UCSD-AML1 (cell line): ENCODE results near the gene CRYGB.
"Not testable (repeated sequence)": the region's sequence is repeated elsewhere in the genome, so short reads cannot be mapped to it uniquely, and the experiment has no call there.

ENCODE experiments used
- DNase-seq: peaks from one replicate; lab custom pipeline; 2025; ENCODE audit not compliant: unreplicated experiment; lab: John Stamatoyannopoulos, UW

The CRYGB gene

GRCh38 chr2:208150956-208151355 is 5.0 kb upstream of the CRYGB start:
- DNase-seq: peak; percentile 15

- DNase-seq: no peak
These were observed 4.1 kb upstream of the CRYGB start for GRCh38 chr2:208150094-208150493.

- DNase-seq: no peak
These were observed 2.8 kb upstream of the CRYGB start for GRCh38 chr2:208148803-208149202.

DNA sequence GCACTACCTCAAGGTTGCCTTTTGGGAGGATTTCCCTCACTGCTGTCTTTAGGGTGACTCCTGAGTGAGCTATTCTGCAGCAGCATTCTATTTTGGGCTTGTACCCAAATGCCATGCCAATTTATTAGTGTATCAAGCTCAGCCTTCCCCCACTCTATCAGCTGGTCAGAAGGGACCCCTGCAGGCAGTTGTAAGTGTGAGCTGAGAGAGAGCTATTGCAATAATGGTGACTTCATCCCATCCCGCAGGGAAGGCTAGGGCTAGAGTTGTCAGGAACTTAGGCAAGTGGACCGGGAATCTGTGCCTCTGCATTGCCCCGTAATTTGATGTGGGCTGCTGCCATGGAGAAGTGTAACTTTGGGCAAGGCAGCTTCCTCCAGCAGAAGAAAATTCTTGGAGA is 1.8 kb upstream of the CRYGB start:
- no peak for DNase-seq

DNA sequence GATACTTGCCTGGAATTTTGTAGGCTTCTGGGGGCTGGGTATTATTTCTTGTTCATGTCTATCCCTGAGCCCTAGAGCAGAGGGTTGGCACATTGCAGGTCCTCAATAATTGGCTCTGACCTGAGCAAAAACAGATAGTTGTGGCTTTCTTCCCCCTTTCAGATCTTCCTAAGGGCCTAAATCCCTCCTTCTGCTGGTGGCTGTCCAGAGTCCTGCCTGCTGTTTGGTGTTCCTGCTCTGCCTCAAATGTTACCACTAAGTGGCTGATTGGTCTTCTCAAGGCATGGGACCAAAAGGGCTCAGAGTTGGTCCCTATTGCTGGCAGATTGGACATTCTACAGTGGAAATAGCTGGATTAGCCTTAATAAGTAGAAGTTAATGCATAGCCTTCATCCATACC is 1.1 kb upstream of the CRYGB start:
- no peak for DNase-seq

GRCh38 chr2:208142925-208143799 is 2.8 kb downstream of the CRYGB start:
- no peak for DNase-seq

- DNase-seq: no peak
These were observed 3.6 kb downstream of the CRYGB start for GRCh38 chr2:208142240-208142924.

DNA sequence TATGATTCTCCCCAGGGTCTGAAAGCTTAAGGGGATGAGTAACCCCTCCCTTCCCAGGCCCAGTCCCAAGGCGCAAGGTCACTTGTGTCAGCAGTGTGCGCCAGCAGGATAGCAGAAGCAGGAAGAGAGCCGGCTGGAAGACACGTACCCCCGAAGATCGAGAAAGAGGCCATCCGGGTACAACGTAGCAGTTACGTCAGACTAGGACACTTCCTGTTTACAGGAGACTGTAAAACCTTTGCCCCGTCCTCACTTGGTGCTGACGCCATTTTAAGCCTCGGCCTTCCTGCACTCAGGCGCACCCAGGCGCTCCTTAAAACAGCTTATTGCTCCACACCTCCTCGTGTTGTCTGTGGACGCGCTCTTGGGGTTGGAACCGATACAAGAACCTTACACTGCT is 6.5 kb downstream of the CRYGB start:
- DNase-seq: no peak

- DNase-seq: not testable (repeated sequence)
These were observed 7.6 kb downstream of the CRYGB start for GRCh38 chr2:208138334-208138733.

GRCh38 chr2:208136716-208137094 is 9.3 kb downstream of the CRYGB start:
- DNase-seq: no peak

GRCh38 chr2:208135794-208136715 is 9.9 kb downstream of the CRYGB start:
- no peak for DNase-seq

DNA sequence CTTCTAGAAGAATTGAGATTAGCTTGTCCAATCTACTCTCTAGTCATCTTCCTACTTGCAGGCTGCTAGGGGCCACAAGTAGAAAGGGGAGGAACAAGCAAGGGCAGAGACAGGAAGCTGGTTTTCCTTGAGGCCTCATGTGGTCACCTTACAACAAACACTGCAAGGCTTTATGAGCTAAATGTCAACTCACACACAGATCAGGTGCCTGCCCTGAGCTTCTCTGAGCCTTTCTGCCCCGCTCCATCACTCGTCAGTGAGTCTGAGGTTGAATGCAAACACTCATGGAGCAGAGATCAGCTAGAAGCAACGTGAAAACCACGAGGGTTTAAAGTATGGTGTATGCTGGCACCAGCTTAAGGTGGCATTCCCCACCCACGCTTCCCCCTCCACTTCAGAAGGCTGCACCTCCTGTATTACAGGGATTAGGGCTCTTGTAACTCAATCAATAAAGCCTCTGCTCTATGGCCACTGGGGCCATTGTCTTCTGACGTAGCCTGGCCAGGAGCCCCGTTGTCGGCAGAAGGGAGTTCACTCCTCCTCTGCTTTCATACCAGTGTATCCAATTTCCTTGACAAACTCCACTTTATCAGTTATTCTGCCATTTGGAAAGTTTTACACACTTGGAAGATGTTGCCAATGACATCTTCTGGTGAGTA is 10.9 kb downstream of the CRYGB start:
- DNase-seq: peak; percentile 50

DNA sequence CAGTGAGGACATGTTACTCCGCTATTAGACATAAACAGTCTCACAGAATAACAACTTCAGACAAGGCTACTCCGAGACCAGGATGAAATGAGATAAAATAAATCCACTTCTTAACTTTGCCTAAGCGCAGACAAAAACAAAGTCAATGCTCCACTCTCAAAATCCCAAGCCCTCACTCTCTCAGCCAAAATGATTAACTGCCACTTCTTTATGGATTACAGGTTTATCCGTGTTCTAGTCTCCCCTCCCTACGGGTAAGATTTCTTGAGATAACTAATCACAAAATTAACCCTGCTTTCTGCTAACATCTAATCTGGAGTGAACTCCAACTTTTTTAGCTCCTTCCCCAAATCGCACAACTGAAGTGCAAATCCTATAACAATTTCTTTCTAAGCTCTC is 15.2 kb downstream of the CRYGB start:
- DNase-seq: no peak

- DNase-seq: no peak
These were observed 15.9 kb downstream of the CRYGB start, which contains the start of gene CRYGC for GRCh38 chr2:208129744-208130711. CRYGC (minus strand) TSS chr2:208129828; CDS start chr2:208129792, 36 bp downstream.

GRCh38 chr2:208128136-208128535 is 17.8 kb downstream of the CRYGB start:
- no peak for DNase-seq

DNA sequence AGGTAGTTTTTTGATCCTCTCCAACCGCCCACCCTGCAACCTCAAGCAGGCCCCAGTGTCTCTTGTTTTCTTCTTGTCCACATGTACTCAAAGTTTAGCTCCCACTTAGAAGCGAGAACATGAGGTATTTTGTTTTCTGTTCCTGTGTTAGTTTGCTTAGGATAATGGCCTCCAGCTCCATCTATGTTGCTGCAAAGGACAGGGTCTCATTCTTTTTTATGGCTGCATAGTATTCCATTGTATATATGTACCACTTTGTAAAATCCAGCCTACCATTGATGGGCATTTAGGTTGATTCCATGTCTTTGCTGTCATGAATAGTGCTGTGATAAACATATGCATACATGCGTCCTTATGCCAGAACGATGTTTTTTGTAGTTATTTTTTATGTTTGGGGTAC is 18.9 kb downstream of the CRYGB start:
- no peak for DNase-seq

DNA sequence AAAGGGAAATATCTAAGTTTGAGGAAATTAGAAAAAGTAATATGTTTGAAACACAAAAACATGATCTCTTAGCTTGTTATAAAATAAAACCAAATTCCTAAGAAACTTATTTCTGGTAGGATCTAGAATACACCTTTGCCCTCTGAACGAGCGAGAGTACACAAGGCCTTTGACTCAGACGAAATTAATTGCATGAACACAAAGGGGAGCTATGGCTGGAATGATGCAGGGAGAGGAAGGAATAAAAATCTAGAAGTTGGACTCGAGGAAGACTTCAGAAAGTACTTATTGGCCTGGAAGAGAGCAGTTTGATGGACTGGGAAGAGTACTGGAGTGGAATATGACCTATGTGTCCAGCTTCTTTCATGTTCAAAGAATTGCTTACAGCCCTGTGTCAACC is 20.7 kb downstream of the CRYGB start:
- DNase-seq: no peak

DNA sequence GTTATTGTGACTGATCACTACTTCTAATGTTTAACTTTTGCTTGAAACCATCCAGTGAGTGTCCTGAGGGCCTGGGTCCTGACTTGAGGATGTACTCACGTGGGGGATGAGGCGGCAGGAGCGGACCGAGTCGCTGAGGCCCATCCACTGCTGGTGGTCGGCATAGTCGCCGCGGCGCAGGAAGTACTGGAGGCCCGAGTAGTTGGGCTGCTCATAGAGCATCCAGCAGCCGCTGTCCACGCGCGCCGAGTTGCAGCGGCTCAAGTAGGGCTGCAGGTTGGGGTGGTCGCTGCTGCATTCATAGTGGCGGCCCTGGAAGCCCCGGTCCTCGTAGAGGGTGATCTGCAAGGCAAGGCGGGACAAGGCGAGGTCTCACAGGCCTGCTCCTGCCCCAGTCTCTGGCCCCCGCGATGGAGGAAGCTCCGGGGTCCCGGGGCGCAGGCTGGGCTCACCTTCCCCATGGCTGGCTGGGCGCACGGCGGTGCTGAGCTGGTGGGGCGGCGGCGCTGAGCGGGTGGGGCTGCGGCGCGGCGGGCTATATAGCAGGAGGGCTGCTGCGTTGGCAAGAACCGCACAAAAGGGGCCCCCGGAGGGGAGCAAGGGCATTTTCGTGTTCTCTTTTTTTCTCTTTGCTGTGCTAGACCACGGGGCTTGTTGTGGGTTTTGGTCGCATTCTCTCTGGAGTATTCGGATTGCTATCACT is 21.8 kb downstream of the CRYGB start, which contains the start of gene CRYGD:
Gene CRYGD, minus strand, starts transcription at position 512 of the 703 bp plus-strand sequence. Its CDS starts 51 bp downstream, at position 461.
- not testable (repeated sequence) for DNase-seq

- no peak for DNase-seq
These were observed 23.7 kb downstream of the CRYGB start for GRCh38 chr2:208122248-208122647.
